NCI-H1417 treated with DMSO at 0.1 percent for 48 hours (cell line): ENCODE results near the gene ALG8.
"Not testable (repeated sequence)": the region's sequence is repeated elsewhere in the genome, so short reads cannot be mapped to it uniquely, and the experiment has no call there.

Experiments
- DNase-seq: peaks from one replicate; lab custom pipeline; 2025; lab: John Stamatoyannopoulos, UW

ALG8 gene

GRCh38 chr11:78139422-78140391, at the start of gene ALG8:
TSS of gene ALG8 (minus strand) at chr11:78139626. CDS start at chr11:78139588, 38 bp downstream.
- peak; percentile 93 for DNase-seq

DNA sequence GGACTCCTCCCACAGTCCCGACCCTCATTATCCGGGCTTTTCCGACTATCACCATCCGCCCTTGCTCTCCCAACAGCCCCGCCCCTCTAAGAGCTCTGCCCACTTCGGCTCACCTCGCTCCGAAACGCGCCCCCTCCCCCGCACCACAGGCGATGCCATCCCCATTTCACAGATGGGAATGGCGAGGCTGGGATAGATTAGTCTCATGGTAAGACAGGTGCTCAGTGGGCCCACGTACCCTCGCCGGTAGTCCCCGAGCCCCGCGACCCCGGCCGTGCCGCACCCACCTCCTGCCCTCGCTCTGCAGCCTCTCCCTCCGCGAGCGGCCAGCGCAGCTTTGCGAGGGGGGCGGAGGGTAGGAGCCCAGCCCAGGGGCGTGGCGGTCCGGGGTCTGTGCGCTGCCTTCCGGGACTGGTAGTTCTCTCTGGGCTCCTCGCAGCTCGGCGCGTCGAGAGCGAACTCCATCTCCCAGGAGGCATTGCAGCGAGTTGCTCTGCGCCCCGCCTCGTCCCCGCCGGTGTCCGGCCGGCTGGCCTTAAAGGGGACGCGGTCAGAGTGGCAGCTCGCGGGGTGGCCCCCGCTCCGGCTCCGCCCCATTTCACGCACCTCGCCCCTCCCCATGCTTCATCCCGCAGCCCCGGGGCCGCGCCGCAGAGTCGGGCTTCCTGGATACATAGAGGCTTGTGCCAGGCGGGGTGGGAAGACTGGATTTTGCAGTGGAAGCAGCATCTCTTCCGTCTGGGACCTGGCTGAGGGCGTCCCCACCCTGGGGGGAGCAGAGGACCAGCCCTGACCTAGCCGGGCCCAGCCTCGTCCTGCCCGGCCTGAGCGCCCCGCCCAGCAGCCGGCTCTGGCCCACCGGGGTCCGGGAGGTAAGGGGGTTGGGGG, 49.1 kb upstream of the ALG8 start, which contains the start of the genes KCTD21 and USP35:
KCTD21 (minus strand) TSS at position 341 of the 888 bp plus-strand sequence. CDS start 14,072 bp downstream, outside the sequence.
USP35 (plus strand) TSS at position 634 of the 888 bp plus-strand sequence. CDS start 7,327 bp downstream, outside the sequence.
- DNase-seq: peak; percentile 88

- DNase-seq: no peak
Observed at GRCh38 chr11:78187366-78188285, 48.2 kb upstream of the ALG8 start.

- no peak for DNase-seq
Observed at GRCh38 chr11:78181185-78181584, 41.8 kb upstream of the ALG8 start.

- DNase-seq: no peak
Observed at GRCh38 chr11:78180751-78181150, 41.3 kb upstream of the ALG8 start.

- no peak for DNase-seq
Observed at GRCh38 chr11:78179459-78180071, 40.1 kb upstream of the ALG8 start.

- no peak for DNase-seq
Observed at GRCh38 chr11:78177216-78177615, 37.8 kb upstream of the ALG8 start.

- no peak for DNase-seq
Observed at GRCh38 chr11:78176605-78177141, 37.2 kb upstream of the ALG8 start.

- DNase-seq: not testable (repeated sequence)
Observed at GRCh38 chr11:78175862-78176261, 36.4 kb upstream of the ALG8 start.

GRCh38 chr11:78171951-78172350, 32.5 kb upstream of the ALG8 start:
- no peak for DNase-seq

- DNase-seq: no peak
Observed at GRCh38 chr11:78170874-78171549, 31.6 kb upstream of the ALG8 start.

DNA sequence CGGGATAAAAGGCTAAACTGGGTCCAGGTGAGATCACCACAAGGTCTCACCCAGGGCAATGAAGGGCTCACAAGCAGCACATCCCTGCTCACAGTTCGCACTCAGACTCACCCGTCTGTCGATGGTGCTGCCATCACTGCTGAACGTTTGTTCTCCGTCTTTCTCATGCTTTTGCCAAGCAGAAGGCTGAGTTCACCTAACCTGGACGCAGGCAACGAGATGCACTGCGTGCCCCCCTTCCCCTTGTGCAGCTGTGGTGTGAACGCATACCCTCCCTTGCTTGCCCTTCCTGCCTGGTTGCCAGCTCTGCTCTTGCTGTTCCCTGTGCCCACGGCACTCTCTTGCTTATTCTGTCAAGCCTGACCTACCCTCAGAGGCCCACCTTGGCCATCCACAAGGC, 31.0 kb upstream of the ALG8 start:
- no peak for DNase-seq

DNA sequence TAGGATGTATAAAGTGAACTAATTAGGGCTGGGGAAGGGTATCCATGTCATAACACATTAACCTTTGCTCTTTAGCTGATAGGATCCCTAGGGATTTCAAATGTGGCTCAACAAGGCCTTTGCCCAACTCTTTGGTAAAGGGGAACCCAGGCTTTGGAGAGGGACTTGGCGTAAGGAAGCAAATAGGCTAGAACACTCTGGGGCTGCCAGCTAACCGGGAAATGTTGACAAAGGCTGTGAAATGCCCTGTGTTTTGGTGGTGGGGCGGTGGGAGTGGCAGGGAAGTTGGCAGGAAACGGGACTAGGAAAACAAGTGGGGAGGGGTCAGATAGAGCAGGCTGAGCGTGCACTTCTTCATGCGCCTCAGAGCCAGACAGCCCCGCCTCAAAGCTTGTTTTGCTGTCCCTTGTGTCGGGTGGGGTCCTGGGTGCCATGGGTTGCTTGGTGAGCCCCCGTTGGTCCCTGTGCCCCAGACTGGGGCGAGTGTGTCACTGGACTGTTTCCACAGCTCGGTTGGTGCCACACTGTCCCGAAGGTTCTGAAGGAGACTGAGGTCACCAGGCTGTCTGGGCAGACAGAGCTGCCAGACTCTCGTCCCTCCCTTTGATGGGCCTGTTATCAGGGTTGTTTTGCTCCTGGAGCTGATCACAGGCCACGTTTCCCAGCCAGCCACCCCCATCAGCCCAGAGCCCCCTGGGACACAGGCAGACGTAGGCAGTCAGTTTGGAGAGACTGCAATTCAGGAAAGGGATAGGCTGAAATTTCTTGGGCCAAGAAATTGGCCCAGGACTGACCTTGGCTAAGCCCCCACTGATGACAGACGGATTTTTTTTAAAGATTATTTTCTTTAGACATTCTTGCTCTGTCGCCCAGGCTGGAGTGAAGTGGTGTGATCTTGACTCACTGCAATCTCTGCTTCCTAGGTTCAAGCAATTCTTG, 29.4 kb upstream of the ALG8 start:
- no peak for DNase-seq

DNA sequence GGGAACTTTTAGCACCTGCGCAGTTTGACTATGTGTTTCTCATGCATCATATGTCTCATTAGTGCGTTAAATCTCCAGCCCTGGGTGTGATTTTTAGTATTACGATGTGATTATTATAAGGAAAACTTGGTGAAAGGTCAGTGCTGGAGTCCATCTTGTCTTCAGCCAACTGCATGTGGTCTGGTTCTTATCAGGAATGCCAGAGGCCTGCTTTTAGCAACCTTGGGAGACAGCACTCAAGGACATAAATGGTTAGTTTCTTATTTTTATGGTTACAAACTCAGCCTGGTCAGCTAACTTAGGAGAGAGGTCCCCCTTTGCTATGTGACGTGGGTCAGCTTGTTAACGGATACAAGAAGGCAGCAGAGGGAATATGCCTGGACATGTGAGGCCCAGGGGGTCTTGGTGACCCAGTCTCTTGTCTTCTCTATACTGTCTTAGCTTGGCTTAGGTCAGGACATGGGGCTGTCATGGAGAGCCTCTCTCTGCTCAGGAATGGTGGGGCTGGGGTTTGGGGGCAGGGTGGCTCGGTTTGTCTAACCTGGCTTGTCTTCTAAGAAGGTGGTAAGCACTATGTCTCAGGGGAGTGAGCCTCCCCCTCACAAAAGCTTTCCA, 27.5 kb upstream of the ALG8 start:
- no peak for DNase-seq

DNA sequence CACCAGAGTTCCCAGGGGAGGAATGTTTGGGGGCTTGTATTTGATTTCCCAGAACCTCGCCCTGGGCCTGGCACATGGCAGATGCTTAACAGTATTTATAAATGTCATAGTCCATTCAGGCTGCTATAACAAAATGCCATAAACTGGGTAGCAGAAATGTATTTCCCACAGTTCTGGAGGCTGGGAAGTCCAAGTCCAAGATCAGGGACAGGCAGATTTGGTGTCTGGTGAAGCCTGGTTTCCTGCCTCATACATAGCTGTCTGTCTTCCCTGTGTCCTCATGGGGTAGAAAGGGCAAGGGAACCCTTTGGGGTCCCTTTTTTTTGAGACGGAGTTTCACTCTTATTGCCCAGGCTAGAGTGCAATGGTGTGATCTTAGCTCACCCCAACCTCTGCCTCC, 25.0 kb upstream of the ALG8 start:
- DNase-seq: no peak

DNA sequence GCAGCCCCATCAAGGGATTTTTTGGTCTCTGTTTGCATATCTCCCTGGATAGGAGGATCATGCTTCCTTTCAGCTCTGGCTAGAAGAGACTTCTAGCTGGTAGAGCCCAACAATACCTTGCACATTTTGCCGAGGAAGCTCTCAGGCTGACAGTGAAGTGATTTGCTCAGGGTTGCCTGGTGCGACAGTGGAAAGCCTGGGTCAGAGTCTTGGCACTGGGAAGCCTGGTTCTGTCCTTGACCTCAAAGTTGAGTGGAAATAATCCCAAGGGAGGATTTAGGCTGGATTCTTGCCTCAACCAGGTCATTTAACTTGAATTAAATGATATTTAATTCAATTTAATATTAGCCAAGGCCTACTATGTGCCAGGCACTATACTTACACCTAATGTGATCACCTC, 24.4 kb upstream of the ALG8 start:
- no peak for DNase-seq

- no peak for DNase-seq
Observed at GRCh38 chr11:78161962-78162371, 22.5 kb upstream of the ALG8 start.

- DNase-seq: no peak
Observed at GRCh38 chr11:78161346-78161745, 21.9 kb upstream of the ALG8 start.
